Activated CD4-positive, alpha-beta T cell treated with anti-CD3 and anti-CD28 coated beads for 1 hour (primary cell): ENCODE results near the gene ZCCHC3.
"Not testable (repeated sequence)": the region's sequence is repeated elsewhere in the genome, so short reads cannot be mapped to it uniquely, and the experiment has no call there.

Experiments
- DNase-seq: peaks from one replicate; pipeline ENCODE4 v3.0.0-alpha.2; 2020

Gene ZCCHC3

GRCh38 chr20:297098-297924 lies at the start of gene ZCCHC3:
Gene ZCCHC3, plus strand, starts transcription at chr20:297570. Its CDS starts 17 bp downstream, at chr20:297587.
- peak; percentile 72 for DNase-seq

GRCh38 chr20:251354-251753 lies 46.0 kb upstream of the ZCCHC3 start:
- no peak for DNase-seq

- DNase-seq: no peak
Measured at GRCh38 chr20:252801-253200, 44.6 kb upstream of the ZCCHC3 start.

GRCh38 chr20:253447-253846 lies 43.9 kb upstream of the ZCCHC3 start:
- not testable (repeated sequence) for DNase-seq

- DNase-seq: no peak
Measured at GRCh38 chr20:257419-257818, 40.0 kb upstream of the ZCCHC3 start, which contains the start of gene DEFB132. Gene DEFB132, plus strand, starts transcription at chr20:257724. Its CDS starts 55 bp downstream, at chr20:257779.

- no peak for DNase-seq
Measured at GRCh38 chr20:258269-258858, 39.0 kb upstream of the ZCCHC3 start.

- no peak for DNase-seq
Measured at GRCh38 chr20:258963-259362, 38.4 kb upstream of the ZCCHC3 start.

GRCh38 chr20:259981-260380 lies 37.4 kb upstream of the ZCCHC3 start:
- no peak for DNase-seq

- DNase-seq: no peak
Measured at GRCh38 chr20:263701-264100, 33.7 kb upstream of the ZCCHC3 start.

GRCh38 chr20:266596-267562 lies 30.5 kb upstream of the ZCCHC3 start:
- peak; percentile 82 for DNase-seq

GRCh38 chr20:270517-270916 lies 26.9 kb upstream of the ZCCHC3 start:
- no peak for DNase-seq

GRCh38 chr20:271069-271468 lies 26.3 kb upstream of the ZCCHC3 start:
- DNase-seq: no peak

- DNase-seq: no peak
Measured at GRCh38 chr20:271528-271927, 25.8 kb upstream of the ZCCHC3 start.

- DNase-seq: no peak
Measured at GRCh38 chr20:272718-273117, 24.7 kb upstream of the ZCCHC3 start.

GRCh38 chr20:273884-274283 lies 23.5 kb upstream of the ZCCHC3 start:
- DNase-seq: no peak

GRCh38 chr20:275791-276190 lies 21.6 kb upstream of the ZCCHC3 start:
- DNase-seq: no peak

- DNase-seq: no peak
Measured at GRCh38 chr20:276620-277495, 20.5 kb upstream of the ZCCHC3 start.

GRCh38 chr20:277496-277781 lies 19.9 kb upstream of the ZCCHC3 start:
- DNase-seq: no peak

GRCh38 chr20:278181-278580 lies 19.2 kb upstream of the ZCCHC3 start:
- DNase-seq: no peak

GRCh38 chr20:278607-279571 lies 18.5 kb upstream of the ZCCHC3 start:
- DNase-seq: no peak

- no peak for DNase-seq
Measured at GRCh38 chr20:284172-284571, 13.2 kb upstream of the ZCCHC3 start.
